CD4-positive, alpha-beta T cell treated with Interleukin-15 for 1 hour (primary cell): Measurements from ENCODE around the gene PNMT.

Source experiments
- DNase-seq: peaks from one replicate; pipeline ENCODE4 v3.0.0-alpha.2; 2020

PNMT gene

GRCh38 chr17:39658346-39658745 is 9.9 kb upstream of the PNMT start:
- no peak for DNase-seq

- DNase-seq, result no peak
These were observed 9.5 kb upstream of the PNMT start for GRCh38 chr17:39658760-39659159.

- DNase-seq, result no peak
These were observed 8.8 kb upstream of the PNMT start for GRCh38 chr17:39659279-39660010.

DNA sequence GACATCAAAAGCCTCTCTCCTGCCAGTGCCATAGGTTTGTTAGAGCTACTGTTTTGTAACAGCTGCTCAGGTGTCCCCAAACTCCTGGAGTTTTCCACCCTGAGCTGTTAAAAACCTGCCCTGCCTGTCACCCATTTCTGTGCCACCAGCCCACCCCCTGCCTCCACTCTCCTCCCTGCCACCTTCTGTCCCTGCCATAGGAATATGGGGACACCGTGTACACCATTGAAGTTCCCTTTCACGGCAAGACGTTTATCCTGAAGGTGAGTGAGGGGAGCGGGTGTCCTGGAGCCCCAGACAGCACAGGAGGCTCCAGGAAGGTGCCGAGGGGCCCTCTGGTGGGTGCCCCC is 8.3 kb upstream of the PNMT start:
- DNase-seq, result no peak

DNA sequence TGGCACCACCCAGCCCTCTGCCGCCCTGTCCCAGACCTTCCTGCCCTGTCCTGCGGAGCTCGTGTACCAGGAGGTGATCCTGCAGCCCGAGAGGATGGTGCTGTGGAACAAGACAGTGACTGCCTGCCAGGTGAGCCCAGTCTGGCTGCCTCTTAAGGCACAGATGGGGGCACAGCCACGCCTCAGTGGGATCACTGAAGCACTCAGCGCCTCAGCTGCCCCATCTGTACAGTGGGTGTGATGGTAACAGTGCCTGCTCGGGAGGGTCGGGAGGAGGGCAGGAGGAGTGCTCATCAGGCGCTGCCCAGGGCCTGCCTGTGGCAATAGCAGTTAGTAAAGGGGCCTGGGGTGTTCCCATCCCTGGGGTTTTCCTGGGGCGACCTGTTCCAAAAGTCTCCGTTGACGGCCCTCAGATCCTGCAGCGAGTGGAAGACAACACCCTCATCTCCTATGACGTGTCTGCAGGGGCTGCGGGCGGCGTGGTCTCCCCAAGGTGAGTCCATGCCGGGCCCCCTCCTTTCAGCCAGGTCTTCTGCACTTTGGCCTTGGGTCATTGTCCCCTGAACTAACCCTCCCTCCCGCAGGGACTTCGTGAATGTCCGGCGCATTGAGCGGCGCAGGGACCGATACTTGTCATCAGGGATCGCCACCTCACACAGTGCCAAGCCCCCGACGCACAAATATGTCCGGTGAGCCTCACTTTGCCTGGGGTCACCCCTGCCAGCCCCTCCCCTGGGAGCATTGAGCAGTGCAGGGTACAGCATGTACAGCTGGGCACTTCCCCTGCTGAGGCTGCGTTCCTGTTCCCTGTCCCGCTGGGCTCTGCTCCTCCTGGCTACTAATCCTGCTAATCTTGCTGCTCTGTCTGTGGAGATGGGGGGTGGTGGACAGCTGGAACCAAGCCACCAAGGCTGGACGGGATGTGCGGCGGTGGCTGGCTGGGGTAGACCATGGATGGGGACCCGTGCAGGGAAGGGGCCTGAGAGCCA is 7.6 kb upstream of the PNMT start:
- no peak for DNase-seq

DNA sequence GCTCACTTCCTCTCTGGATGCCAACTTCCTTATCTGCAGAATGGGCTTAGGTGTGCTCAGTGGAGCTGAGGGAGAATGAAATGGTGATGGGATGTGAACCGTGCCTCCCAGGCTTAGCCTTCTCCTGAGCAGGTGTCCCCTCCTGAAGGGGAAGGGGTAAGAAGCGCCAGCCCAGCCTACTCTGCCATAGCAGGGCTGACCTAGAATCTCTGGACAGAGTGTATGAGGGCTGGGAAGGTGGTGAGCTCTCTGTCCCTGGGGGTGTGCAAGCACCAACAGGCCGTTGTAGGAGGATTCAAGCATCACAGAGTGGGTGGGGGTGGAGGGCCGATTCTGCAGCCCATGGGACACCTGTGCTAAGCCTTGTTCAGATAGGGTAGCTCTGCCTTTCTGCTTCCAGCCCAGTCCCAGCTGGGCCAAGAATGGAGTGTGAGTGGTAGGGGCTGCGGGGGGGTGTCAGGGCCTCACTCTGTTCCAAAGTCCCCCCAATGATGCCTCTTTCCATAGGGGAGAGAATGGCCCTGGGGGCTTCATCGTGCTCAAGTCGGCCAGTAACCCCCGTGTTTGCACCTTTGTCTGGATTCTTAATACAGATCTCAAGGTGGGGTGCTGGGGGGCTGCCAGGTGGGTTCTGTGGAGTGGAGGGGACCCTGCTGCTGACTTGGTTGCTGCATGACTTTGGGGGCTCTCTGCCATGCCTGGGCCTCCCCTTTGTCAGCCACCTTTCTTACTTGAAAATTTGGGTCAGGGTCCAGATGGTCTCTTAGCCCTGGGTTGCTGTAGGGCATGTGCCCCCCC is 6.3 kb upstream of the PNMT start:
- DNase-seq, result no peak

GRCh38 chr17:39662551-39663339 is 5.5 kb upstream of the PNMT start:
- DNase-seq, result no peak

DNA sequence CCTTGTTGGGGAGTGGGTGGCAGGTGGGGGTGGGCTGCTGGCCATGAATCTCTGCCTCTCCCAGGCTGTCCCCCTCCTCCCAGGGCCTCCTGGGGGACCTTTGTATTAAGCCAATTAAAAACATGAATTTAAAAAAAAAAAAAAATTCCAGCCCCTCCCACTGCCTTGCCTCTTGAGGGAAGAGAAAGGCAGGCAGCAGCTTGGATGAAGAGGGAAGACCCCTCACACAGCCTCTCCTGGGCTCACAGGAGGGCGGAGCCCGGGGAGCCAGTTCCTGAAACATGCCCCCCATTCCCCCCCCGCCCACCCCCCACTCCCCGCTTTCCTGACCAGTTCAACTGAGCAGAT is 4.9 kb upstream of the PNMT start:
- no peak for DNase-seq

DNA sequence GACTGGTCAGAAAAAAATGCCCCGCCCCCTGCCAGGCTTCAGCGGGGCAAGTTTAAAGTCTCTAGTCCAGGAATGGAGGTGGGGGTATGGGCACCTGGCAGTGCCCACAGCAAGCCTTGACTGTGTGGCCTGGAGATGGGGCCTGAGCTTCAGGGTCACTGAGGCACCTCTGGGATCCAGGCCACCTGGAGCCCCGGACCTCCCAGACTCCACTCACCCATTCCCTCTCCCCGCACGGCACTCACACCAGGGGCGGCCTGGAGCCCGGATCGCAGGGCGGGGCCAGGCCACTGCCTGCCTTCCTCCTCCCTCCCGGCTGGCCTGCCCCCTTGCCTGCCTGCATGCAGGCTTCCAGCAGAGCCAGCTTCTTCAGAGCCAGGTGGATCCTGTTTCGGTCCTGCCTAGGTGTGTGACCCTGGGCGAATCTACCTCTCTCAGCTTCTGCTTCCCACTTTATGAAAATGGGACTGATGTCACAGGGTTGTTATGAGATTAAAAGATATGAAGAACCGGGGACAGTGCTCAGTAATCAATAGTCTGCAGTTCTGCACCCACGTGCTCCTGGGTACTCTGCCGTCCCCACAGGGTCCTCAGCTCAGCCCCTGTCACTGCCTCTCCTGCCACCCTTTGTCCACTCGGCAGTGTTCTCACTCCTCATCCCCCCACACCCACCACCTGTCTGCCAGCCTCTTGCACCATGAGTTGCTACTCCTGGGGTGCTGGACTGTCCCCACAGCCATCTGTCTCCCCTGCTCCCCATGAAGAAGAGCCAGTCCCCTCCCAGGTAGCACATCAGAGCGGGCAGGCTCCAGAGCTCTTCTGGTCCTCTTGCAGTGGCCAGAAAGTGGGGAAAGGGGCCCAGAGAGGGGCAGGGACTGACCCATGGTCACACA is 4.3 kb upstream of the PNMT start:
- DNase-seq, result no peak

GRCh38 chr17:39664581-39665561 is 3.4 kb upstream of the PNMT start, which contains the start of gene TCAP:
Gene TCAP (plus strand): TSS chr17:39665349. CDS start chr17:39665360, 11 bp downstream.
- DNase-seq, result no peak

DNA sequence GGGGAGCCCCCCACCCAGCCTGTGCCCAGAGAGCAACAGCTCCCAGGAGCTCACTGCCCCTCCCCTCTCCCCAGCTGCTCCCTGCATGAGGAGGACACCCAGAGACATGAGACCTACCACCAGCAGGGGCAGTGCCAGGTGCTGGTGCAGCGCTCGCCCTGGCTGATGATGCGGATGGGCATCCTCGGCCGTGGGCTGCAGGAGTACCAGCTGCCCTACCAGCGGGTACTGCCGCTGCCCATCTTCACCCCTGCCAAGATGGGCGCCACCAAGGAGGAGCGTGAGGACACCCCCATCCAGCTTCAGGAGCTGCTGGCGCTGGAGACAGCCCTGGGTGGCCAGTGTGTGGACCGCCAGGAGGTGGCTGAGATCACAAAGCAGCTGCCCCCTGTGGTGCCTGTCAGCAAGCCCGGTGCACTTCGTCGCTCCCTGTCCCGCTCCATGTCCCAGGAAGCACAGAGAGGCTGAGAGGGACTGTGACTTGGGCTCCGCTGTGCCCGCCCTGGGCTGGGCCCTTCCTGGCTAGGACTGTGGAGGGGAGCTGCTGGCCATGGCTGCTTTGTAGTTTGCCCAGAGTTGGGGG is 2.5 kb upstream of the PNMT start:
- no peak for DNase-seq

- DNase-seq, result no peak
These were observed 2.0 kb upstream of the PNMT start for GRCh38 chr17:39666231-39666600.

GRCh38 chr17:39666601-39667261 is 1.5 kb upstream of the PNMT start:
- no peak for DNase-seq

- DNase-seq, result no peak
These were observed 850 bp upstream of the PNMT start for GRCh38 chr17:39667262-39667944.

- no peak for DNase-seq
These were observed 1.9 kb downstream of the PNMT start for GRCh38 chr17:39669897-39670735.

GRCh38 chr17:39670746-39671145 is 2.5 kb downstream of the PNMT start:
- DNase-seq, result no peak

GRCh38 chr17:39671651-39672521 is 3.6 kb downstream of the PNMT start:
- DNase-seq, result no peak
